ENCODE data around the gene CBY2.

Gene CBY2

GRCh38 chr13:45688577-45688976 lies 13.5 kb upstream of the CBY2 start:
- no peak for TF ChIP-seq CTCF (IDR thresholded peaks at IDR 0.05; ENCODE audit: extremely low read depth, insufficient read depth, missing control alignments)

DNA sequence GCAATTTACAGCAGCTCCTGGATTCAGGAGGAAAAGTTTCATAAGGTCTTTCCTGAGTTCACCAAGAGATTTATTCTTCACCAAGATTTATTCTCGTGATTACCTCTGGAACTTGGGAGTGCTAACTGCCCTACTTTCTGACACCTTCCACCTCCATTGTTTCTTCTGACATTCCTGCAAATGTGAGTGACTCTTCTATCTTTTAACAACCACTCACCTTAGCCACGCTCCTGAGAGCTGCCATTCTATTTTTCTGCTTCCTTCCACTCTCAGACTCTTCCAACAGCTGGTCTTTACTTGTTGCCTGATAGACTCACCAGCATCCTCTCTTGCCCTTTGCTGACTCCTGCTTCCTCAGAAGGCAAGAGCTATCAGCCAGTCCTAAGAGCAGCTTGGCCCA lies 11.5 kb upstream of the CBY2 start:
- no peak for TF ChIP-seq CTCF (IDR thresholded peaks at IDR 0.05; ENCODE audit: extremely low read depth, insufficient read depth, missing control alignments)

More at GRCh38 chr13:45688577-45688976, 13.5 kb upstream of the CBY2 start:
- DNase-seq (ENCODE audit: low spot score) = no peak
- in situ Hi-C loops (cut with MboI; ENCODE audit: low pct_unique_long_range_greater_than_20kb, low sequenced_read_pairs, unreplicated experiment) = no loop called here

GRCh38 chr13:45691251-45691650 lies 10.9 kb upstream of the CBY2 start:
- in situ Hi-C loops (cut with MboI; ENCODE audit: low pct_unique_long_range_greater_than_20kb, low sequenced_read_pairs, unreplicated experiment) = no loop called here
- TF ChIP-seq CTCF (IDR thresholded peaks at IDR 0.05; ENCODE audit: extremely low read depth, insufficient read depth, missing control alignments) = no peak
- DNase-seq (ENCODE audit: low spot score) = no peak

More for the DNA sequence above, 11.5 kb upstream of the CBY2 start:
- no peak for DNase-seq (ENCODE audit: low spot score)
- in situ Hi-C loops (cut with MboI; ENCODE audit: low pct_unique_long_range_greater_than_20kb, low sequenced_read_pairs, unreplicated experiment) = no loop called here

DNA sequence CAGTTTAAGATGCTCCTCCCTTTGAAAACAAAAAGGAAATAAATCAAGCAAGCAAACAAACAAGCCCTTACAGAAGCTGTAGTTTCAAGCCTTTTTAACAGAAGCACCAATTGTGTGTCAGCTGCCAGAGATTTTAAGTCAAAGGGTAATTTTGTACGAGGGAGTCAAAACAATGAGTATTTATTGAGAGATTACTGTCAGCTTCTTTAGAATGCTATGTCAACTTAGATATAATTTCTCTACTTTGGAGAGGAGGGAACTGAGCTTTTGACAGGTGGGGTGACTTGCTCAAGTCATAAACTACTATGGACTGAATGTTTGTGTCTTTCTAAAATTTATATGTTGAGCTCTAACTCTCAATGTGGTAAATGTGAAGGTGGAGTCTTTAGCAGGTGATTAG lies 10.5 kb upstream of the CBY2 start:
- no peak for DNase-seq (ENCODE audit: low spot score)
- in situ Hi-C loops (cut with MboI; ENCODE audit: low pct_unique_long_range_greater_than_20kb, low sequenced_read_pairs, unreplicated experiment) = no loop called here
- no peak for TF ChIP-seq CTCF (IDR thresholded peaks at IDR 0.05; ENCODE audit: extremely low read depth, insufficient read depth, missing control alignments)

DNA sequence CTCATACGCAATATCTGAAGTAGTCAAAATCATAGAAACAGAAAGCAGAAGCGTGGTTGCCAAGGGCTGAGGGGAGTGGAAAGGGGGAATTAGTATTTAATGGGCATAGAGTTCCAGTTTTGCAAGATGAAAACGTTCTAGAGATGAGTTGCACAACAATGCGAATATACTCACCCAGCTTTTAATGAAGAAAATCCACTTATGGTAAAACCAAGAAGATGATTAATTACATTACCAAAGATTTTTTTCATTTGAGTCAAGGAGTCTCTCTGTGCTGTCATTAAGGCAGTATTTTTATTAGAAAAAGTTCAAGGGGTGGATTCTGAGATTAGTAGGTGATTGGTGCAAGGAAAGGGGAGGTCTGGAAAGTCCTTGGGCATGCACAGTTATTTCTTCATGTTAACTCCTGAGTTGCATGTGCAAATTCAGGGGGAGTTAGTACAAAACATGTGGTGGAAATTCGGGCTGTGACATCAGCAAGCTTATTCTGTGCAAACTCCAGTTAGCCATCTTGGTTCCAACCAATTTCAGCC lies 6.9 kb upstream of the CBY2 start:
- DNase-seq (ENCODE audit: low spot score) = no peak
- no peak for TF ChIP-seq CTCF (IDR thresholded peaks at IDR 0.05; ENCODE audit: extremely low read depth, insufficient read depth, missing control alignments)
- in situ Hi-C loops (cut with MboI; ENCODE audit: low pct_unique_long_range_greater_than_20kb, low sequenced_read_pairs, unreplicated experiment) = no loop called here

DNA sequence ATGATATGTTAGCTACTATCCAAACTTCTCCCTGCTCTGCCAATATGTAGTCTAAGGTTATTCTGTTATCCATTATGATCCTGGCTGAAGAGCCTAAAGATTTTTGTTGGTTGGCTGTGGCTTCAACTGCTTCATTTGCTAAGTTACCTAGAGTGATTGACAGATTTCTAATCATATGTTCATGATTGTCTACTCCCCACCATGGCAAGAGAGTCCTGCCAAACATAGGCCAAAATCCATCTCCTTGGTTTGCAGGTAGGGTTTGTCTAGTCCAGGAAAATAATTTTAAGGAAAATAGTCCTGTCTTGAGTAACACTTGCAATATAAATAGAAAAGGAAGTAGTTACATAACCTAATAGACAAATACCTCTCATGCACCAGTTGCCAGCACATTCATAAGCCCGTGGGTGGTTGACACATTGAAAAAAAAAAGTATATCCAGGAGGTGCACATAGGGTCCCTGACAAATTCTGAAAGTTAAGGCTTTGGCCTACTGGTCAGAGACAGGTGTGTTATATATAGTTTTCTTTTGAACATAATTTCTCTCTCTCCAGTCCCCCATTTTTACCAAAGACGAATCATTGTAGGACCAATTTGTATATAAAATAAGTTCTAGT lies 5.4 kb upstream of the CBY2 start:
- in situ Hi-C loops (cut with MboI; ENCODE audit: low pct_unique_long_range_greater_than_20kb, low sequenced_read_pairs, unreplicated experiment) = no loop called here
- no peak for TF ChIP-seq CTCF (IDR thresholded peaks at IDR 0.05; ENCODE audit: extremely low read depth, insufficient read depth, missing control alignments)
- no peak for DNase-seq (ENCODE audit: low spot score)
